Measurements from ENCODE around the gene DEFB114.

The DEFB114 gene

DNA sequence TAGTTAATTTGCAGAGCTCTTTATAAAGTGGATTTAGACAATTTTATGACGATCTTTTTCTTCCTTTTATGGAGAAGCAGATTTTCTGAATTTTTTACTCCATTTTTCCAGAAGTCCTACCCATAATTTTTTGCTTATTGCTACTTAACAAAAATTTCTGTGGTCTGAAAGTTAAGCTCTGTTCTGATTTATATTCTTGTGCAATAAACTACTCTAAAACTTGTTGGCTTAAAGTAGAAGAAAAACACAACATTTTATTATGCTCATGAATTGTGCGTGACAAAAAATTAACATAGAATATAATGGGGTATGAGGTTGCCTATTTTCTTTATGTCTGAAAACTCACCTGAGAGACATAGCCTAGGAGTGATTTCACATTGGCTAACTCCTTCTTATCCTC lies 2.9 kb upstream of the DEFB114 start:
- in situ Hi-C loops (cut with HindIII; ENCODE audit: low pct_ligation_motif_present, low sequenced_read_pairs) = no loop called here
- Histone ChIP-seq H3K27me3 (replicated peaks) (no peaks in the 10 kb centered on the region), H3K27ac (no peak overlapping the region), H3K4me3 (ENCODE audit: low read depth, low read length) (no peak overlapping the region), H3K36me3 (replicated peaks) (no peaks in the 10 kb centered on the region)
- no peak for DNase-seq
- TF ChIP-seq, protein P1, sequence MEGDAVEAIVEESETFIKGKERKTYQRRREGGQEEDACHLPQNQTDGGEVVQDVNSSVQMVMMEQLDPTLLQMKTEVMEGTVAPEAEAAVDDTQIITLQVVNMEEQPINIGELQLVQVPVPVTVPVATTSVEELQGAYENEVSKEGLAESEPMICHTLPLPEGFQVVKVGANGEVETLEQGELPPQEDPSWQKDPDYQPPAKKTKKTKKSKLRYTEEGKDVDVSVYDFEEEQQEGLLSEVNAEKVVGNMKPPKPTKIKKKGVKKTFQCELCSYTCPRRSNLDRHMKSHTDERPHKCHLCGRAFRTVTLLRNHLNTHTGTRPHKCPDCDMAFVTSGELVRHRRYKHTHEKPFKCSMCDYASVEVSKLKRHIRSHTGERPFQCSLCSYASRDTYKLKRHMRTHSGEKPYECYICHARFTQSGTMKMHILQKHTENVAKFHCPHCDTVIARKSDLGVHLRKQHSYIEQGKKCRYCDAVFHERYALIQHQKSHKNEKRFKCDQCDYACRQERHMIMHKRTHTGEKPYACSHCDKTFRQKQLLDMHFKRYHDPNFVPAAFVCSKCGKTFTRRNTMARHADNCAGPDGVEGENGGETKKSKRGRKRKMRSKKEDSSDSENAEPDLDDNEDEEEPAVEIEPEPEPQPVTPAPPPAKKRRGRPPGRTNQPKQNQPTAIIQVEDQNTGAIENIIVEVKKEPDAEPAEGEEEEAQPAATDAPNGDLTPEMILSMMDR (IDR thresholded peaks at IDR 0.05; ENCODE audit: low read depth, low read length, missing control alignments) = no peak

DNA sequence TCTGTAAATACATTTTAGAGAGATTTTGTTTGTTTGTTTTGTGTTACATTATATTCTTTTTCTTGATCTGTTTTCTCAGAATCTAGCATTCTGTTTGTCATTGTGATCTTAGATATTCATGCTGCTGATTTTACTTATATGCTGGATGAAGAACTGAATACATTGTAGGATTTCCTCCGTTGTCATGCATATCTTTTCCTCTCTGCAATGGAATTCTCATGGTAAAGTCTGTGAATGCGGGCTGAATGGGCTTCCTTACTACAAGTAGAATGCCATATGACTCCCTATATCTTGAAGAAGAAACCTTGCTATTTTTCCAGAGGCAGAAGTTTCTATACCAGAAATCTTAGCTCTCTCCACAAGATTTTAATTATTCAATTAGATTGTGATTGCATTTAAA lies 2.4 kb upstream of the DEFB114 start:
- H3K4me3 ChIP-seq (ENCODE audit: low read depth, low read length) = no peak overlapping the region
- no peak for DNase-seq
- H3K27me3 ChIP-seq (replicated peaks) = no peaks in the 10 kb centered on the region
- in situ Hi-C loops (cut with HindIII; ENCODE audit: low pct_ligation_motif_present, low sequenced_read_pairs) = no loop called here
- TF ChIP-seq, protein P1 (IDR thresholded peaks at IDR 0.05; ENCODE audit: low read depth, low read length, missing control alignments) = no peak
- no peak overlapping the region for H3K27ac ChIP-seq
- no peaks in the 10 kb centered on the region for H3K36me3 ChIP-seq (replicated peaks)

DNA sequence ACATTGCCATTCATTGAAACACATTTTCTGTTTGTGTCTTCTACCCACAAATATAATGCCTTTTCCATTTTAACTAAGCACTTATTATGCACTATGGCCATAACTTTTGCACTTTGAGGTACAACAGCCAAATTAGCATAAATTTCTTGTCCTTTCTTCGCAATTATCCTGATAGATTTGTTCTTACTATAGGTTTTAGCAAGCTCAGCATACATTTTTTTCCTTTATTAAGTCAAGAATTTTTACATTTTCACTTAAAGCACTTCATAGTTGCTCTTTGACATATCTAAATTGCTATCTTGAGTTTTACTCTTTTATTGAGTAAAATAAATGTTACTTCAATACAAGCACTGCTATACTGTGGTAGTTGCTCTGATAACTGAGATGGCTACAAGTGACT lies 5.8 kb downstream of the DEFB114 start:
- DNase-seq = no peak
- in situ Hi-C loops (cut with HindIII; ENCODE audit: low pct_ligation_motif_present, low sequenced_read_pairs) = no loop called here

DNA sequence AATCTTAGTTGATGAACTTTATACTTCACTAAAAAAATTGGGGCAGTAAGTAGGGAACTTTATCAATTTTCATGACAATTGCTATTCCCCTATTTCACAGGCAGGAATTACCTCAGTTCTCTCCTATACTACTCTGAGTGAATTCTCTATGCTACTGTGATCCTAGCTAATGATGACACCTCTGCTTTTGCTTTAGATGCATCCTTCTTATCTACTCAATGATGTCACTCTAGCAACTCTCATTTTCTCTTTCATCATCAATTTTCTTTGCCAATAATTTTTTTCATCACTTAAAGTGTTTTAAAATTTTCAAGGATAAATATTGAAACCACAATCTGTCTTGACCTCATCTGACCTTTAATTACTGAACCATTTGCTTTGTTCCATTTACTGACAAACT lies 8.1 kb downstream of the DEFB114 start:
- TF ChIP-seq, protein P1 (IDR thresholded peaks at IDR 0.05; ENCODE audit: low read depth, low read length, missing control alignments) = no peak
- Histone ChIP-seq H3K36me3 (replicated peaks) (no peaks in the 10 kb centered on the region), H3K4me3 (ENCODE audit: low read depth, low read length) (no peak overlapping the region), H3K27ac (no peak overlapping the region), H3K27me3 (replicated peaks) (no peaks in the 10 kb centered on the region)
- no peak for DNase-seq
- in situ Hi-C loops (cut with HindIII; ENCODE audit: low pct_ligation_motif_present, low sequenced_read_pairs) = no loop called here

More for the DNA sequence above, 5.8 kb downstream of the DEFB114 start:
- no peak overlapping the region for H3K27ac ChIP-seq
- no peaks in the 10 kb centered on the region for H3K27me3 ChIP-seq (replicated peaks)
- no peak overlapping the region for H3K4me3 ChIP-seq (ENCODE audit: low read depth, low read length)
- no peaks in the 10 kb centered on the region for H3K36me3 ChIP-seq (replicated peaks)
- TF ChIP-seq, protein P1 (IDR thresholded peaks at IDR 0.05; ENCODE audit: low read depth, low read length, missing control alignments) = no peak

DNA sequence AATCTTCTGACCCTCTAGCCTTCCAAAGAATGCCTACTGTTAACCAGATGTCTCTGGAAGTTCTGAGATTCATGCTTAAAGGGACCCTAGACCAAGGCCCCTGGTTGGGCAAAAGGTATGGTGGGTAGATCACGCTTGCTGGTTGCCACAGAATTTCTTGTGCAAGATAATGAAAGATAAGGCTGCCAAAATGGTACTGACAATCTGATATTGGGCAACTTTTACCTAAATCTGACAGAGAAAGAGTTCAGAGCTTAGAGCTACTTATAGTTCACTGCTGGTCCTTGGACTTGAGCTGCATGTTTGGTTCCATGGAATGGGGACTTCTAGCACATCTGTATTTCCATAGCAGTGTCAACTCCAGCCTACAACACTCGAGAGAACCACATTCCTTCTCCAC lies 12.0 kb downstream of the DEFB114 start:
- Histone ChIP-seq H3K27me3 (replicated peaks) (no peaks in the 10 kb centered on the region), H3K36me3 (replicated peaks) (no peaks in the 10 kb centered on the region), H3K4me3 (ENCODE audit: low read depth, low read length) (no peak overlapping the region), H3K27ac (no peak overlapping the region)
- in situ Hi-C loops (cut with HindIII; ENCODE audit: low pct_ligation_motif_present, low sequenced_read_pairs) = no loop called here
- TF ChIP-seq, protein P1 (IDR thresholded peaks at IDR 0.05; ENCODE audit: low read depth, low read length, missing control alignments) = no peak
- DNase-seq = no peak

DNA sequence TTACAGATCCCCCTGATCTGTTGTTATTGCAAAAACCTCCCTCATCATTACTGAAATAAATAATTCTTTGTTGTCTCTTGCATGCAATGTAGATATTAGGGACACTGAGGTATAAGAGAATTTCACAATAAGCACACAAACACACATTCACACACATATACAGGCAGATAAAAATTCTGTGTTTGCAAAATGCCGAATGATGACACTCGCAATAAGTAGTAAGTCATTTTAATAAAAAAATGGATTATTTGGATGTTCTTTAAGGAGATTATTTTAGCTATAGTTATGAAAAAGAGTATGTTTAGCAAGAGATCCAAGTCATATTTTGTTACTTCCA lies 13.6 kb downstream of the DEFB114 start:
- Histone ChIP-seq H3K36me3 (replicated peaks) (no peaks in the 10 kb centered on the region), H3K27ac (no peak overlapping the region), H3K4me3 (ENCODE audit: low read depth, low read length) (no peak overlapping the region), H3K27me3 (replicated peaks) (no peaks in the 10 kb centered on the region)
- TF ChIP-seq, protein P1 (IDR thresholded peaks at IDR 0.05; ENCODE audit: low read depth, low read length, missing control alignments) = no peak
- in situ Hi-C loops (cut with HindIII; ENCODE audit: low pct_ligation_motif_present, low sequenced_read_pairs) = no loop called here
- no peak for DNase-seq
